GM12878 (cell line): ENCODE data around the gene FANCC. TPM values are rescaled to one million over a fixed set of nuclear protein-coding genes. Genes with fewer than 3 reads are reported as not detected.

ENCODE experiments used
- ATAC-seq: fragments of 200-7000 bp; cut with Tn5 transposase; 3 replicates; pipeline ENCODE4 v1.9.1; 2020; ENCODE audit warnings: mild to moderate bottlenecking, moderate library complexity
- BruUV-seq: library from RNA; stranded (reverse); fragments of 400-500 nt; replicated peaks from 2 replicates; lab custom pipeline; 2021; lab: Mats Ljungman, UMichigan
- CTCF ChIA-PET: fragments of 300-600 bp; sonication (Branson Sonifier 250); formaldehyde crosslinking; extraction: SDS; loops from one replicate; lab custom pipeline; 2021; ENCODE audit warnings: inconsistent platforms; lab: Yijun Ruan, JAX
- POLR2A ChIA-PET: fragments of 350-600 bp; formaldehyde crosslinking; extraction: SDS; loops from one replicate; lab custom pipeline; 2021; ENCODE audit warnings: inconsistent platforms; lab: Charles Lee
- RAD21 ChIA-PET: fragments of 300-600 bp; sonication (Branson Sonifier 250); formaldehyde crosslinking; loops from one replicate; lab custom pipeline; 2023; ENCODE audit warnings: antibody characterized with exemption; ENCODE audit not compliant: unreplicated experiment; lab: Charles Lee
- SMC1A ChIA-PET: fragments of 300-600 bp; sonication (Branson Sonifier 250); formaldehyde crosslinking; loops from one replicate; lab custom pipeline; 2023; ENCODE audit not compliant: unreplicated experiment, uncharacterized antibody; lab: Charles Lee
- DNase-seq: peaks from one replicate; pipeline ENCODE4 v3.0.0-alpha.2; 2011; ENCODE audit warnings: low read depth, low spot score
- FAIRE-seq: peaks from 3 replicates; lab custom pipeline; 2011; peaks lifted over from hg19 to GRCh38; lab: Jason Lieb, UNC
- H2AFZ ChIP-seq: 2 replicates; pipeline ENCODE4 v1.6.0; 2011; ENCODE audit warnings: low read depth, low read length, control low read depth; ENCODE audit not compliant: control insufficient read depth
- H3K27ac ChIP-seq: 2 replicates; pipeline ENCODE4 v1.5.1; 2011; ENCODE audit warnings: control low read depth; ENCODE audit not compliant: control insufficient read depth, insufficient read depth
- H3K27me3 ChIP-seq, 2 experiments: replicated peaks in 1 of 2; 2 replicates each; pipeline versions ENCODE4 v1.6.0 to v1.6.1; 2011; ENCODE audit warnings: low read length in 1 of 2; ENCODE audit not compliant: control insufficient read depth in 2 of 2, insufficient read depth in 2 of 2
- H3K36me3 ChIP-seq, 2 experiments: 2 replicates each; pipeline ENCODE4 v1.5.1; 2011; ENCODE audit warnings: low read length in 1 of 2; ENCODE audit not compliant: control insufficient read depth in 2 of 2, insufficient read depth in 2 of 2
- H3K4me1 ChIP-seq: 2 replicates; pipeline ENCODE4 v1.6.1; 2011; ENCODE audit warnings: mild to moderate bottlenecking, low read length, moderate library complexity, mixed read lengths; ENCODE audit not compliant: control insufficient read depth, insufficient read depth
- H3K4me2 ChIP-seq: 2 replicates; pipeline ENCODE4 v1.6.0; 2011; ENCODE audit warnings: control low read depth; ENCODE audit not compliant: control insufficient read depth, insufficient read depth
- H3K4me3 ChIP-seq: fragments of 200-600 bp; sonication (generic); 2 replicates; pipeline ENCODE4 v1.5.1; 2016
- H3K79me2 ChIP-seq: 2 replicates; pipeline ENCODE4 v1.6.0; 2011; ENCODE audit warnings: low read length; ENCODE audit not compliant: control insufficient read depth, insufficient read depth
- H3K9ac ChIP-seq: 2 replicates; pipeline ENCODE4 v1.8.0; 2011; ENCODE audit warnings: low read length, control low read depth, mixed read lengths; ENCODE audit not compliant: control insufficient read depth, insufficient read depth
- H3K9me3 ChIP-seq: replicated peaks from 3 replicates; pipeline ENCODE4 v1.5.1; 2011; ENCODE audit warnings: mild to moderate bottlenecking, low read length; ENCODE audit not compliant: control insufficient read depth, insufficient read depth
- H4K20me1 ChIP-seq: 2 replicates; pipeline ENCODE4 v1.6.0; 2011; ENCODE audit not compliant: control insufficient read depth, insufficient read depth
- CBX5 ChIP-seq: sonication (generic); IDR thresholded peaks from 2 replicates; pipeline ENCODE4 v1.6.1; 2016; ENCODE audit warnings: low read depth, moderate library complexity, mild to moderate bottlenecking, inconsistent platforms
- CEBPZ ChIP-seq: fragments of 150-350 bp; IDR thresholded peaks from 2 replicates; pipeline ENCODE4 v1.6.1; 2016; ENCODE audit warnings: low read depth, low read length
- GATAD2B ChIP-seq: fragments of 450-650 bp; conservative IDR thresholded peaks from 2 replicates; pipeline ENCODE4 v1.6.1; 2017; ENCODE audit warnings: low read depth, mild to moderate bottlenecking, moderate library complexity
- HCFC1 ChIP-seq: fragments of 150-350 bp; IDR thresholded peaks from 2 replicates; pipeline ENCODE4 v1.6.1; 2014; ENCODE audit warnings: low read length
- HDAC6 ChIP-seq: fragments of 200-600 bp; sonication (generic); IDR thresholded peaks from one replicate; pipeline ENCODE4 v1.8.0; 2017; ENCODE audit warnings: antibody characterized with exemption; ENCODE audit not compliant: unreplicated experiment
- IKZF1 ChIP-seq: fragments of 450-650 bp; conservative IDR thresholded peaks from 2 replicates; pipeline ENCODE4 v1.6.1; 2017; ENCODE audit warnings: antibody characterized with exemption, mild to moderate bottlenecking
- IRF5 ChIP-seq: fragments of 450-650 bp; IDR thresholded peaks from 2 replicates; pipeline ENCODE4 v1.6.1; 2017; ENCODE audit warnings: borderline replicate concordance
- MLLT1 ChIP-seq: fragments of 450-650 bp; IDR thresholded peaks from 2 replicates; pipeline ENCODE4 v1.6.1; 2016; ENCODE audit warnings: mild to moderate bottlenecking
- NFXL1 ChIP-seq: fragments of 450-650 bp; IDR thresholded peaks from 2 replicates; pipeline ENCODE4 v1.6.1; 2017; ENCODE audit warnings: antibody characterized with exemption, mild to moderate bottlenecking, borderline replicate concordance
- NR2C1 ChIP-seq: fragments of 450-650 bp; IDR thresholded peaks from 2 replicates; pipeline ENCODE4 v1.6.1; 2017; ENCODE audit warnings: antibody characterized with exemption, mild to moderate bottlenecking, moderate library complexity
- PAX5 ChIP-seq: IDR thresholded peaks from 2 replicates; pipeline ENCODE4 v1.6.1; 2011; ENCODE audit warnings: low read depth, low read length, borderline replicate concordance
- PBX3 ChIP-seq: IDR thresholded peaks from 2 replicates; pipeline ENCODE4 v1.6.1; 2011; ENCODE audit warnings: mild to moderate bottlenecking, low read depth, low read length, moderate library complexity; ENCODE audit not compliant: insufficient replicate concordance
- SPI1 ChIP-seq: IDR thresholded peaks from 2 replicates; pipeline ENCODE4 v1.6.1; 2011; ENCODE audit warnings: low read depth, mild to moderate bottlenecking, low read length, moderate library complexity, borderline replicate concordance; ENCODE audit not compliant: insufficient read depth
- TARDBP ChIP-seq: IDR thresholded peaks from 2 replicates; pipeline ENCODE4 v1.6.1; 2016; ENCODE audit warnings: borderline replicate concordance
- USF1 ChIP-seq: IDR thresholded peaks from 2 replicates; pipeline ENCODE4 v1.6.1; 2011; ENCODE audit warnings: borderline replicate concordance, low read depth, mild to moderate bottlenecking, moderate library complexity, mixed read lengths, low read length; ENCODE audit not compliant: insufficient read depth; ENCODE audit errors: extremely low read length
- WGBS: methylation state at CpG from one replicate; pipeline ENCODE4 v1.1.6; 2016; ENCODE audit warnings: low lambda C conversion rate; ENCODE audit not compliant: insufficient replicate concordance, insufficient coverage; ENCODE audit errors: missing lambda C conversion rate; 5-methylcytosine and 5-hydroxymethylcytosine counted together
- in situ Hi-C: fragments of 300-500 bp; cut with MboI; formaldehyde crosslinking; loops from 9 replicates; pipeline ENCODE4 v1.14.3; 2018; ENCODE audit warnings: mixed read lengths
- intact Hi-C: fragments of 100-400 bp; cut with micrococcal nuclease; formaldehyde crosslinking; loops from one replicate; pipeline ENCODE4 v1.14.2; 2022; ENCODE audit not compliant: unreplicated experiment
- polyA plus RNA-seq, 11 experiments: library from polyadenylated mRNA; depleted of rRNA in 4 of 11; unstranded in 6 of 11; stranded (reverse) in 5 of 11; fragments of >200 nt; fragmentation: Nextera tagmentation in 4 of 11; fragmentation: Illumina TruSeq in 1 of 11; extraction: Ambion mirVana in 4 of 11; extraction: Trizol in 1 of 11; gene quantifications; 1 replicate in 1 of 11; 2 replicates in 10 of 11; pipeline versions ENCODE4 v1.2.1 to v1.2.3, GENCODE V29; 2011 to 2016; ENCODE audit warnings: inconsistent platforms in 2 of 11, missing spikeins in 2 of 11, low read depth in 1 of 11
- total RNA-seq, 4 experiments: library from RNA; depleted of rRNA in 3 of 4; stranded (reverse); fragments of >200 nt in 3 of 4; fragmentation: Illumina TruSeq in 1 of 4; extraction: Trizol in 1 of 4; gene quantifications; 2 replicates each; pipeline versions ENCODE4 v1.2.1 to v1.2.3, GENCODE V29; 2013 to 2021

The FANCC gene
- total and polyA plus RNA-seq, 10 of the 15 experiments (the other 5 are each of a cell fraction or from before 2014, with no cell fraction given) = 1.2 to 16.8 (median 10.5) TPM

GRCh38 chr9:95230046-95230445 is 87.5 kb downstream of the FANCC start:
- RAD21 ChIA-PET = no interaction called here
- in situ Hi-C loops = no loop called here
- FAIRE-seq (no peak), ATAC-seq (no peak), DNase-seq (no peak)
- BruUV-seq = no TSS peak
- Histone ChIP-seq H3K4me2 (no peak overlapping the region), H2AFZ (no peak overlapping the region), H3K79me2 (no peaks in the 10 kb centered on the region), H3K27ac (no peak overlapping the region), H3K4me1 (no peaks in the 10 kb centered on the region), H3K27me3 (no peaks in the 10 kb centered on the region), H3K9ac (no peak overlapping the region), H3K9me3 (no peaks in the 10 kb centered on the region; the same call in 2 of the 3 replicates), H4K20me1 (no peaks in the 10 kb centered on the region), H3K4me3 (no peak overlapping the region), H3K36me3 (no peaks in the 10 kb centered on the region; a peak in 1 of 4 replicates)
- POLR2A ChIA-PET = no interaction called here
- CTCF ChIA-PET = interaction anchor here (0.5 to 0.7 kb wide), 2 partner anchors 11 to 80 kb away, joined by 3 to 5 read pairs; no protein-coding TSS in a partner anchor
- WGBS = 97% methylated on average over 6 of the region's 6 CpGs
- intact Hi-C loops = no loop called here
- TF ChIP-seq MLLT1 = no peak
- TF ChIP-seq IKZF1 = no peak
- no peak for TF ChIP-seq PAX5
- TF ChIP-seq SPI1 = no peak
- no peak for TF ChIP-seq TARDBP
- TF ChIP-seq CEBPZ = no peak
- no peak for TF ChIP-seq HDAC6
- no peak for TF ChIP-seq CBX5
- TF ChIP-seq HCFC1 = no peak
- no peak for TF ChIP-seq NR2C1
- TF ChIP-seq USF1 = no peak
- no peak for TF ChIP-seq NFXL1
- TF ChIP-seq IRF5 = no peak
- TF ChIP-seq PBX3 = no peak
- TF ChIP-seq GATAD2B = no peak
- SMC1A ChIA-PET = interaction anchor here (0.5 kb wide), 1 partner anchor 17 kb away, joined by 4 read pairs; no protein-coding TSS in a partner anchor
